Fibroblast of the aortic adventitia (primary cell): ENCODE results near the gene SEC14L5. TPM values are rescaled to one million over a fixed set of nuclear protein-coding genes. Genes with fewer than 3 reads are reported as not detected.
"Not testable (repeated sequence)": the region's sequence is repeated elsewhere in the genome, so short reads cannot be mapped to it uniquely, and the experiment has no call there.

Experiments used
- DNase-seq: peaks from one replicate; pipeline ENCODE4 v3.0.0-alpha.2; 2010; ENCODE audit warnings: low read depth
- H3K4me3 ChIP-seq: 2 replicates; pipeline ENCODE4 v1.5.1; 2011; ENCODE audit warnings: low read depth, mild to moderate bottlenecking, control low read depth, low read length, moderate library complexity
- CTCF ChIP-seq: IDR thresholded peaks from 2 replicates; pipeline ENCODE4 v1.5.1; 2011; ENCODE audit warnings: mild to moderate bottlenecking, low read length, control low read depth, inconsistent platforms; ENCODE audit not compliant: insufficient read depth
- total RNA-seq: library from RNA; depleted of rRNA; stranded (reverse); fragments of >200 nt; gene quantifications from 2 replicates; pipeline ENCODE4 v1.2.3, GENCODE V29; 2012; ENCODE audit warnings: low replicate concordance

SEC14L5 gene
- total RNA-seq, 1 donor: 1.2 TPM

- DNase-seq: no peak
- no peak for TF ChIP-seq CTCF
These were observed 29.9 kb upstream of the SEC14L5 start for GRCh38 chr16:4928227-4928626.

GRCh38 chr16:4929619-4930018 is 28.5 kb upstream of the SEC14L5 start:
- not testable (repeated sequence) for DNase-seq, H3K4me3 ChIP-seq

More at GRCh38 chr16:4928227-4928626, 29.9 kb upstream of the SEC14L5 start:
- H3K4me3 ChIP-seq: no peak overlapping the region

GRCh38 chr16:4931381-4931780 is 26.7 kb upstream of the SEC14L5 start:
- TF ChIP-seq CTCF: no peak
- H3K4me3 ChIP-seq: no peak overlapping the region
- no peak for DNase-seq

GRCh38 chr16:4933433-4933832 is 24.7 kb upstream of the SEC14L5 start:
- no peak overlapping the region for H3K4me3 ChIP-seq
- no peak for DNase-seq
- TF ChIP-seq CTCF: no peak

- no peak for TF ChIP-seq CTCF
- no peak for DNase-seq
These were observed 24.2 kb upstream of the SEC14L5 start for GRCh38 chr16:4933871-4934395.

GRCh38 chr16:4934591-4934990 is 23.5 kb upstream of the SEC14L5 start:
- TF ChIP-seq CTCF: no peak
- no peak overlapping the region for H3K4me3 ChIP-seq
- DNase-seq: no peak

More at GRCh38 chr16:4933871-4934395, 24.2 kb upstream of the SEC14L5 start:
- no peak overlapping the region for H3K4me3 ChIP-seq

- TF ChIP-seq CTCF: no peak
- peak overlapping the region; percentile 75 for H3K4me3 ChIP-seq
- DNase-seq: peak; percentile 97
These were observed 22.8 kb upstream of the SEC14L5 start for GRCh38 chr16:4935241-4935855.
